ENCODE data around the gene CCDC106. TPM values are rescaled to one million over a fixed set of nuclear protein-coding genes. Genes with fewer than 3 reads are reported as not detected.
A peak's percentile ranks its signal among the peaks of the same experiment; 100 is the strongest.

Gene CCDC106
- total RNA-seq, 2 experiments from 2014 or later: 29.0 to 30.1 TPM

DNA sequence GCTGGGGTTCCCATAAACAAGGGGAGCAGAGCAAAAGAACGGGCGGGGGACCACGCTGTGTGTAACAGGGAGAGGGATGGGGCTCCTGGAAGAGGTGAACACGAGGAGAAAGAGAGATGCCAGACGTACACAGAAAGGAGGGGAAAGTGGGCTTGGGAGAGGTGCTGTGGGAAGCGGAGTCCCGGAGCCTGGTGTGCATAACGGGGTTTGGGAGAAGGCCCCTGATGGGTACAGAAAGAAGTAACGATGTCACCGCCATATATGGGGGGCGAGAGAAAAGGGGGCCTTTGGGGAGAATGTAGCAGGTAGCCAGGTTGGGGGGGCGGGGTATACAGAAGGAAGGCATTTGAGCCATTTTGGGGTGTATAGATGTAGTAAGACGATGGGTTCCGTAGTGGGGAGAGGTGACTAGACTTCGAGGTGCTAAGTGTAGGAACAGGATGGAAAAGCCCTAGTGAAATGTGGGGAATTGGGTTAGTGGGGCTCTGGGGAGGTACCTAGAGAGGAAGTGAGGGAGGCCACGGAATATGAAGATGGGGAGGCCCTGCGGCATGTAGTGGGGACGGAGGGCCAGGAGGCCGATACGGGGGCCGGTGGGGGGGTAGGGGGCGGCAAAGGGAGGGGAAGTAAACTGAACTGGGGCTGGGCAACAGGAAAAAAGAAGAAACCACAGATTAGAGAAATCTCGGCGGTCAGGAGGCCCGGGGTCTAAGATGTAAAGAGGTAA is 6.4 kb upstream of the CCDC106 start:
- intact Hi-C loops (cut with micrococcal nuclease; ENCODE audit: unreplicated experiment): loop anchor here (5.0 kb wide), 1 partner anchor 501 kb away; the partner anchor contains the start of gene ZNF444

GRCh38 chr19:55642153-55643002 is 5.6 kb upstream of the CCDC106 start:
- intact Hi-C loops (cut with micrococcal nuclease; ENCODE audit: unreplicated experiment): loop anchor here (1.0 to 5.0 kb wide), 2 partner anchors 43 to 500 kb away; partner anchors contain the start of genes FIZ1 and ZNF444
- Histone ChIP-seq H3K79me2 (ENCODE audit: insufficient read depth, low read depth, low read length) (peaks cover 53% of the 10 kb centered on the region), H3K4me3 (ENCODE audit: low read depth, low read length, poor library complexity, severe bottlenecking) (peak overlapping the region; percentile 98), H4K20me1 (ENCODE audit: insufficient read depth, low read length) (no peaks in the 10 kb centered on the region), H3K4me2 (ENCODE audit: low read length) (peak overlapping the region; percentile 89), H3K27ac (ENCODE audit: low read depth, low read length, poor library complexity, severe bottlenecking) (peak overlapping the region; percentile 86), H3K4me1 (ENCODE audit: insufficient read depth, low read length, poor library complexity, severe bottlenecking) (peaks cover 62% of the 10 kb centered on the region), H3K9me2 (ENCODE audit: insufficient read depth, low read length) (no peaks in the 10 kb centered on the region), H3K9me3 (ENCODE audit: low read length) (no peaks in the 10 kb centered on the region), H3K36me3 (ENCODE audit: insufficient read depth, low read length) (peaks cover 39% of the 10 kb centered on the region), H2AFZ (ENCODE audit: low read length) (no peak overlapping the region; the same call in 1 of the 2 replicates)
- TF ChIP-seq, protein P1, sequence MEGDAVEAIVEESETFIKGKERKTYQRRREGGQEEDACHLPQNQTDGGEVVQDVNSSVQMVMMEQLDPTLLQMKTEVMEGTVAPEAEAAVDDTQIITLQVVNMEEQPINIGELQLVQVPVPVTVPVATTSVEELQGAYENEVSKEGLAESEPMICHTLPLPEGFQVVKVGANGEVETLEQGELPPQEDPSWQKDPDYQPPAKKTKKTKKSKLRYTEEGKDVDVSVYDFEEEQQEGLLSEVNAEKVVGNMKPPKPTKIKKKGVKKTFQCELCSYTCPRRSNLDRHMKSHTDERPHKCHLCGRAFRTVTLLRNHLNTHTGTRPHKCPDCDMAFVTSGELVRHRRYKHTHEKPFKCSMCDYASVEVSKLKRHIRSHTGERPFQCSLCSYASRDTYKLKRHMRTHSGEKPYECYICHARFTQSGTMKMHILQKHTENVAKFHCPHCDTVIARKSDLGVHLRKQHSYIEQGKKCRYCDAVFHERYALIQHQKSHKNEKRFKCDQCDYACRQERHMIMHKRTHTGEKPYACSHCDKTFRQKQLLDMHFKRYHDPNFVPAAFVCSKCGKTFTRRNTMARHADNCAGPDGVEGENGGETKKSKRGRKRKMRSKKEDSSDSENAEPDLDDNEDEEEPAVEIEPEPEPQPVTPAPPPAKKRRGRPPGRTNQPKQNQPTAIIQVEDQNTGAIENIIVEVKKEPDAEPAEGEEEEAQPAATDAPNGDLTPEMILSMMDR (conservative IDR thresholded peaks at IDR 0.05; ENCODE audit: low read length): no peak
- no peak for TF ChIP-seq EZH2phosphoT487 (IDR thresholded peaks at IDR 0.05; ENCODE audit: borderline replicate concordance, low read depth, low read length)
- CTCF ChIA-PET (ENCODE audit: unreplicated experiment): no interaction called here
- no TSS peak for BruUV-seq (replicated peaks)
- DNase-seq (ENCODE audit: low spot score): peak; percentile 63
- POLR2A ChIA-PET: interaction anchor here (0.6 to 0.7 kb wide), 2 partner anchors 12 to 17 kb away, joined by 3 read pairs; no protein-coding TSS in a partner anchor

More for the DNA sequence above, 6.4 kb upstream of the CCDC106 start:
- peak; percentile 47 for DNase-seq (ENCODE audit: low spot score)
- Histone ChIP-seq H3K36me3 (ENCODE audit: insufficient read depth, low read length) (peaks cover 35% of the 10 kb centered on the region), H4K20me1 (ENCODE audit: insufficient read depth, low read length) (no peaks in the 10 kb centered on the region), H3K27ac (ENCODE audit: low read depth, low read length, poor library complexity, severe bottlenecking) (peak overlapping the region; percentile 86), H2AFZ (ENCODE audit: low read length) (no peak overlapping the region), H3K4me1 (ENCODE audit: insufficient read depth, low read length, poor library complexity, severe bottlenecking) (peaks cover 60% of the 10 kb centered on the region), H3K79me2 (ENCODE audit: insufficient read depth, low read depth, low read length) (peaks cover 52% of the 10 kb centered on the region), H3K4me3 (ENCODE audit: low read depth, low read length, poor library complexity, severe bottlenecking) (peak overlapping the region; percentile 98), H3K4me2 (ENCODE audit: low read length) (peak overlapping the region; percentile 89), H3K9me3 (ENCODE audit: low read length) (no peaks in the 10 kb centered on the region), H3K9me2 (ENCODE audit: insufficient read depth, low read length) (no peaks in the 10 kb centered on the region)
- TF ChIP-seq EZH2phosphoT487 (IDR thresholded peaks at IDR 0.05; ENCODE audit: borderline replicate concordance, low read depth, low read length): no peak
- TF ChIP-seq, protein P1 (conservative IDR thresholded peaks at IDR 0.05; ENCODE audit: low read length): no peak
- BruUV-seq (replicated peaks): no TSS peak
- CTCF ChIA-PET (ENCODE audit: unreplicated experiment): no interaction called here
- POLR2A ChIA-PET: no interaction called here

Data from OCI-LY7 (cell line).